Measurements from ENCODE around the gene AKAP12.

AKAP12 gene

DNA sequence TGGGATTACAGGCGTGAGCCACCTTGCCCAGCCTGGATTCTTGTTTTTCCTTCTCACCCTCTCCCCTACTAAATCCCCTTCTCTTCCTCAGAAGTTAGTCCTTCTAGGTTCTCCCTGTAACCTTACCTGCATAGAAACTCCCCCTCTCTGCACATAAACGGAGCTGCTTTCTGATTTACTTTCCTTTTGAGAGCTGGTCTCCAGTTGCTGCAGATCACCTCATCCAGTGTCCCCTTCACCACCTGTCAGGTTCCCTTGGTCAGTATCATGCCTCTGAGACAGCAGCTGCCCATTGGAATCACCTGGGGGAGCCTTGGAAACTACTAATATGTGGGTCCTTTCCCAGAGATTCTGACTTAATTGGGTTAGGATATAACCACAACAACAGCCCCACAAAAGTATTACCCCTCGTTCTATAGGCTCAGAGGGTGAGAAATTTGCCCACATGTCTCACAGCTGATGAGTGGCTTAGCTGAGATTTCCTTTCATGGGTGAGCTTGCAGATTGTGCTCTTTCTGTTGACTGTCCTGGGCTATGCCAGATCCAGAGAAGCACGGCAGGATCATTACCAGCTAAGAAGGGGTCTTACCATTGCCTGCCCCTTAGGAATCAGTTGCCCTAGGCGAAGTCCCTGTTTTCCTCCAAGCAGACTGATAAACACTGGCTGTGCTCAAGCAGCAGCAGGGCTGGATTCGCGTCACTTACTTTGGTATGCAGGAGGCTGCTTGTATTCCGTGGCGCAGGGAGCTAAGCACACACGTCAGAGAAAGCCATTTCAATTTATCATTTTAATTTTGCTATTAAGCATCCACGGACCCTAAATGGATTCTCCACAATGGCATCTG, 51.3 kb downstream of the AKAP12 start:
- TF ChIP-seq TAF1 (IDR thresholded peaks at IDR 0.05; ENCODE audit: borderline replicate concordance, insufficient read depth, low read length) = no peak
- no peak for TF ChIP-seq POLR2AphosphoS5 (IDR thresholded peaks at IDR 0.05; ENCODE audit: low read depth, low read length)
- TF ChIP-seq SIN3A (IDR thresholded peaks at IDR 0.05; ENCODE audit: borderline replicate concordance, insufficient read depth, low read length) = no peak
- peak; percentile 29 for TF ChIP-seq FOXP2 (optimal IDR thresholded peaks at IDR 0.05; ENCODE audit: borderline replicate concordance, extremely low read depth, extremely low read length, insufficient read depth)
- TF ChIP-seq, protein P1, sequence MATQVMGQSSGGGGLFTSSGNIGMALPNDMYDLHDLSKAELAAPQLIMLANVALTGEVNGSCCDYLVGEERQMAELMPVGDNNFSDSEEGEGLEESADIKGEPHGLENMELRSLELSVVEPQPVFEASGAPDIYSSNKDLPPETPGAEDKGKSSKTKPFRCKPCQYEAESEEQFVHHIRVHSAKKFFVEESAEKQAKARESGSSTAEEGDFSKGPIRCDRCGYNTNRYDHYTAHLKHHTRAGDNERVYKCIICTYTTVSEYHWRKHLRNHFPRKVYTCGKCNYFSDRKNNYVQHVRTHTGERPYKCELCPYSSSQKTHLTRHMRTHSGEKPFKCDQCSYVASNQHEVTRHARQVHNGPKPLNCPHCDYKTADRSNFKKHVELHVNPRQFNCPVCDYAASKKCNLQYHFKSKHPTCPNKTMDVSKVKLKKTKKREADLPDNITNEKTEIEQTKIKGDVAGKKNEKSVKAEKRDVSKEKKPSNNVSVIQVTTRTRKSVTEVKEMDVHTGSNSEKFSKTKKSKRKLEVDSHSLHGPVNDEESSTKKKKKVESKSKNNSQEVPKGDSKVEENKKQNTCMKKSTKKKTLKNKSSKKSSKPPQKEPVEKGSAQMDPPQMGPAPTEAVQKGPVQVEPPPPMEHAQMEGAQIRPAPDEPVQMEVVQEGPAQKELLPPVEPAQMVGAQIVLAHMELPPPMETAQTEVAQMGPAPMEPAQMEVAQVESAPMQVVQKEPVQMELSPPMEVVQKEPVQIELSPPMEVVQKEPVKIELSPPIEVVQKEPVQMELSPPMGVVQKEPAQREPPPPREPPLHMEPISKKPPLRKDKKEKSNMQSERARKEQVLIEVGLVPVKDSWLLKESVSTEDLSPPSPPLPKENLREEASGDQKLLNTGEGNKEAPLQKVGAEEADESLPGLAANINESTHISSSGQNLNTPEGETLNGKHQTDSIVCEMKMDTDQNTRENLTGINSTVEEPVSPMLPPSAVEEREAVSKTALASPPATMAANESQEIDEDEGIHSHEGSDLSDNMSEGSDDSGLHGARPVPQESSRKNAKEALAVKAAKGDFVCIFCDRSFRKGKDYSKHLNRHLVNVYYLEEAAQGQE (IDR thresholded peaks at IDR 0.05; ENCODE audit: insufficient read depth in 1 of 2, low read depth in 2 of 2, low read length in 2 of 2) = no peak

DNA sequence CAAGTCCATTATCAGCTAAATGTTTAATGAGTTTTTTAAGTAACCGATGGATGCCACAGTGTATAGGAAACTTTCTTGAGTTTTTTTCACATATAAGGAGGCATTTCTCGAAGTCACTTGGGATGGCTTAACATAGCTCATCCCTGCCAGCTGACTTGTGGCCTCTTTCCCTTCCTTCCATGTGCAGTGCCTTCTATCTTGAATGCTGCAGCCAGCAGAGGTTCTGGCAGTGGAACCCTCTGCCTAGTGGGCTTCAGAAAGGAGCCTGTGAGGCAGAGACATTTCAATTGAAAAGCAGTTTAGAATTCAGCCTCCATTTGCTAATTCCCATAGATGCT, 51.9 kb downstream of the AKAP12 start:
- TF ChIP-seq TAF1 (IDR thresholded peaks at IDR 0.05; ENCODE audit: borderline replicate concordance, insufficient read depth, low read length) = no peak
- TF ChIP-seq, protein P1 (IDR thresholded peaks at IDR 0.05; ENCODE audit: insufficient read depth in 1 of 2, low read depth in 2 of 2, low read length in 2 of 2) = no peak

DNA sequence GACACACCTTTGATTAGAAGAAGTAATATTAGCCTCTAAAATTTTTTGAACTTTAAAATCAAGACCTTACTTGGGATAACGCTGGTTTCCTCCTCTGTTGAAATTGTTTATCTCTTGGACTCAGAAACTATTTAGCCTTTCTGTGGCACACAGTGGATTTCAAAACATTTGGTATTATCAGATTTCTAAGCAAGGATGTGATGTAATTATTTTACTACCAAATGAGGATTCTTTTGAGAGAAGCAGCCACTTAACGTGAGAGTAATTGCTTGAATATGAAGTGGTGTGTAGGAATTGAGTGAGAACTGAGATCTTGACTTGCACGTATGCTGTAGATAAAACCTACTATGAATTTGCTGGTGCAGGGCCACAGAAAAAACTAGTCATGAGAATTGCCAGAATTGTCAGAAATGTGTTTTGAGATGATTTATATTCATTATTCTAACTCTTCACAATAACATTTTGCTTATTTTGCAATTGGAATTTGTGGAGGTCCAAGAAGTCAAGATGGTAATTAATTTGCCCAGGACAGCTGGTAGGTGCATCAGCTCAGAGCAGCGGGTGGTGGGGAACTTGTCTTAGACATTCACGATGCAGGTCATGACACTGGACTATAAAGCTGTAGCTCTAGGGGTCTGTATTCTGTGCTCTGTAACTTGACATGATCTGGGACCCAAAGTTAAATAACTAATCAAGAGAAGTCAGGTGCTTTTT, 53.4 kb downstream of the AKAP12 start:
- TF ChIP-seq POLR2AphosphoS5 (IDR thresholded peaks at IDR 0.05; ENCODE audit: low read depth, low read length) = no peak
- TF ChIP-seq FOXP2 (optimal IDR thresholded peaks at IDR 0.05; ENCODE audit: borderline replicate concordance, extremely low read depth, extremely low read length, insufficient read depth) = no peak
- TF ChIP-seq TAF1 (IDR thresholded peaks at IDR 0.05; ENCODE audit: borderline replicate concordance, insufficient read depth, low read length) = no peak
- TF ChIP-seq, protein P1 (IDR thresholded peaks at IDR 0.05; ENCODE audit: insufficient read depth in 1 of 2, low read depth in 2 of 2, low read length in 2 of 2) = no peak
- TF ChIP-seq SIN3A (IDR thresholded peaks at IDR 0.05; ENCODE audit: borderline replicate concordance, insufficient read depth, low read length) = no peak

DNA sequence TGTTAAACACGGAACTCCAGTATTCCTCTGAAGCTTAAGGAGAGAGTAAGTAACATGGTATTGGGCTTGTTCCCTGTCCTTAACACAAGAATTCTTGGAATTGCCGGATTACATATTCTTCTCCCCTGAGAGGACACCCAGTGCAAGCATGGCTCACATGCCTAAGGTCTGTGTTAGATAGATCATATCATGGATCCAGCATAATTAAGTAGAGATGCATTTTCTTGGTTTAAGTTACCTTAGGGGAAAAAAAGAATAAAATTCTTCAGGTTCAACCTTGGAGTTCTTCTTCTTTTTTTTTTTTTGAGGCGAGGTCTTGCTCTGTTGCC, 53.9 kb downstream of the AKAP12 start:
- TF ChIP-seq TAF1 (IDR thresholded peaks at IDR 0.05; ENCODE audit: borderline replicate concordance, insufficient read depth, low read length) = no peak
- TF ChIP-seq POLR2AphosphoS5 (IDR thresholded peaks at IDR 0.05; ENCODE audit: low read depth, low read length) = no peak
- TF ChIP-seq, protein P1 (IDR thresholded peaks at IDR 0.05; ENCODE audit: insufficient read depth in 1 of 2, low read depth in 2 of 2, low read length in 2 of 2) = no peak
- no peak for TF ChIP-seq FOXP2 (optimal IDR thresholded peaks at IDR 0.05; ENCODE audit: borderline replicate concordance, extremely low read depth, extremely low read length, insufficient read depth)
- no peak for TF ChIP-seq SIN3A (IDR thresholded peaks at IDR 0.05; ENCODE audit: borderline replicate concordance, insufficient read depth, low read length)

All from PFSK-1 (cell line).